ENCODE results near the gene FLYWCH1.

Gene FLYWCH1

DNA sequence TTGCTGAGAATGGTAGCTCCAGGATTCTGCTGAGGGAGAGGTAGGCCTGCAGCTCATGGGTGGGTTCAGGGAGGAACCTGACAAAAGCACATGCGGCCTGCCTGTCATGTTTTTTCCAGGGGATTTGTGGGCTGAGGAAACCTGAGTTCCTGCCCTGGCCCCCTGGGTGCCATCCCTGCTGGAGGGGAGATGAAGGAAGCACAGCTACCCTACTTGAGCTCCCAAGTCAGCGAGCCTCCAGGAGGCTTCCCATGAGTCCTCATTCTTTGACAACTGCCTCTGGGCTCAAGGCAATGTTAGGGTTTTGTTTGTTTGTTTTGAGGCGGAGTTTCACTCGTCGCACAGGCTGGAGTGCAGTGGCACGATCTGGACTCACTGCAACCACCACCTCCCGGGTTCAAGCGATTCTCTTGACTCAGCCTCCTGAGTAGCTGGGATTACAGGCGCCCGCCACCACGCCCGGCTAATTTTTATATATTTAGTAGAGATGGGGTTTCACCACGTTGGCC is 12.1 kb upstream of the FLYWCH1 start:
- no peak for DNase-seq

DNA sequence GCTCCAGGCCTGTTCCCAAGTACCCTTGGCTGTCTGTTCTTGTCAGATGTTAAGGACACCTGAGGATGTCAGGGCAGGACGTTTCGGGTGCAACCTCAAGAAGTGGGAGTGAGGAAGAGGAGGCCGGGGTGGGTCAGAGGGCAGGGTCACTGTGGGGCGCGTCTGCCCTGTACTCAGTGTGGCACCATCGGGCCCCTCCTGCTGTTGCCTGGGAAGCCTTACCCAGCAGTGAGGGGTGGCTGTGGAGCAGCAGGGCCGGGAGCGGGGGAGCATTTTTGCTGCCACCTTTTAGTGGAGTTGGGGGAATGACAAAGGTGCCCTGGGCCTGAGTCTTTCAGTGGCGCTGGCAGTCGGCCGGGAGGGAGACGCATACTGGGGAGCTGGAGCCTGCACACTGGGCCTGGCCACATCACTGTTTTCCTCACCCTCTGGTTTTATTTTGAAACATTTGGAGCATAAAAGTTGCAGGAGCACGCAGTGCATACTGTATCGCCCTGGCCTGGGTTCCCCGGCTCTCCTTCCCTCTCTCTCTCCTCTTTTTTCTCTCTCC is 11.1 kb upstream of the FLYWCH1 start:
- no peak for DNase-seq

DNA sequence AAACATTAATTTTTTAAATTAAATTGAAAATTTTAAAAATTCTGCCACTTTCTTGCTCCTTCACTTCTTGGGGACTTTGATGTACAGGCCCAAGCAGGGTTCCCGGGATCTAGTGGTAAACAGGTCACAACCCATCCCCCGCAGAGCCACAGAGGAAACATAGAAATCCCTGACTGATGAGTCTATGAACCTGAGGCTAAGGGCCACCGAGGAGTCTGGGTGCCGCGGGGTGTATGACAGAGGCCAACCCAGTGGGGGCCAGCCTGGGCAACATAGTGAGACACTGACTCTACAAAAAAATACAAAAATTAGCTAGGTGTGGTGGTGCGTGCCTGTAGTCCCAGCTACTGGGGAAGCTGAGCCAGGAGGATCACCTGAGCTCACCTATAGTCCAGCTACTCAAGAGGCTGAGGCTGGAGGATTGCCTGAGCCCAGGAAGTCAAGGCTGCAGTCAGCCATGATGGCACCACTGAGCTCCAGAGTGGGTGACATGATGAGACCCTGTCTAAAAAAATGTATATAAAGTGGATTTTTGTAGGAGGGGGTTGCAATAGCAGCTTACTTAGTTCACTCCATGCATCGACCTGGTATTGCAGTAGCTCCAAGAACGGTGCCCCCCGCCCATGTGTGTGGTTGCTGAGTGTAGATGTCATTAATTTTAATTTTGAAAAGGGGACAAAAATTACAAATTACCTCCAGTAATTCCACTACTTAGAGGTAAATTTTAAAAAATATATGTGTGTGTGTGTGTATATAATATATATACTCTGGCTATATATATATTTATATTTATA is 9.2 kb upstream of the FLYWCH1 start:
- no peak for DNase-seq

DNA sequence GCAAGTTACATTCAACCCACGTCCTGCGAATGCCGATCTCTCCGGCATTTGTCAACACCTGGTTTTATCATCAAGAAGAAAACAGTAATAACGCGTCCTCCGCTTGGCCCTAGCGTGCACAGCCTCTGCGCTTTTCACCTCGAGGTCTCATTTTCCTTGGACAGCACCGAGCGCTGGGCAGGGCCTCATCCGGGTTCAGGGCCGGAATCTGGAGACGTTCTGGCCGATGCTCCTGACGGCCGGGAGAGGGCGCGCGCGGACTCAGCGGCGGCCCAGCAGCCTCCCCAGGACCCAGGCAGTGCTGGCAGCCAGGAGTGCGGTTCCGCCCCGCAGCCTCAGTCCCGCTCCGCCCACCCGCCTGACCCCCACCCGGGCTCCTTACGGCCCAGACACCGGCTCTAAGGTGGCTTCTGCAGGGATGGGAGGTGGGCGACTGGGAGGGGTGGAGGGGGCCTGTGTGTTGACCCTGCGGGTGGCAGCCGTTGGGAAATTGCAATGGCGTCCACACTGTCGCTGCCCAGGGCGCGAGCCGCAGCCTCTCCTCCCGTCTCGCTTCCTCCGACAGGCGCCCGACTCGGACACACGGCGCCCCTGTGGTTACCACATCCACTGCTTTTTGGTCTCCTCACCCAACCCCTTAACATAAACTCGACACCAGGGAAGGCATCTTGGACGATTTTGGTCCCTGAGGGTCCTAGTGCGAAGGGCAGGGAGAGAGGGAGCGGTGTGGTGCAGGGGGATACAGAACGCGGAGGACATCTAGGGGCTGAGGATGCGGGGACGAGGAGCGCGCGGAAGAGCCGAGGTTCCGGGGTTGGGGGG is 7.4 kb upstream of the FLYWCH1 start:
- peak; percentile 80 to 87 for DNase-seq

DNA sequence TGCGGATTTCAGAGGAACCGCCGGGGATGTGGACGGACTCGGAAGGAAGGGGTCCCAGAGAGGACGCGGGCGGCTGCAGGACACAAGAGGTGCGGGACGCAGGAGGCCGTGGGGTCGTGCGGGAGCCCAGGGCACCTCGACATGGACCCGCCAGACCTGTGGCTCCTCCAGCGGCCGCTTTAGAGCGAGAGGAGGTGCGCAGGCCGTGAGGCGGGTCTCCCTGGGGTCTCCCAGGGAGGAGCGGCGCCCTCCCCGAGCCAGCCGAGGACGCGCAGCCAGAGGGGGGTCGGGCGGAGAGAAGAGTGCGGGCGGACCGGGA is 6.8 kb upstream of the FLYWCH1 start:
- no peak for DNase-seq

DNA sequence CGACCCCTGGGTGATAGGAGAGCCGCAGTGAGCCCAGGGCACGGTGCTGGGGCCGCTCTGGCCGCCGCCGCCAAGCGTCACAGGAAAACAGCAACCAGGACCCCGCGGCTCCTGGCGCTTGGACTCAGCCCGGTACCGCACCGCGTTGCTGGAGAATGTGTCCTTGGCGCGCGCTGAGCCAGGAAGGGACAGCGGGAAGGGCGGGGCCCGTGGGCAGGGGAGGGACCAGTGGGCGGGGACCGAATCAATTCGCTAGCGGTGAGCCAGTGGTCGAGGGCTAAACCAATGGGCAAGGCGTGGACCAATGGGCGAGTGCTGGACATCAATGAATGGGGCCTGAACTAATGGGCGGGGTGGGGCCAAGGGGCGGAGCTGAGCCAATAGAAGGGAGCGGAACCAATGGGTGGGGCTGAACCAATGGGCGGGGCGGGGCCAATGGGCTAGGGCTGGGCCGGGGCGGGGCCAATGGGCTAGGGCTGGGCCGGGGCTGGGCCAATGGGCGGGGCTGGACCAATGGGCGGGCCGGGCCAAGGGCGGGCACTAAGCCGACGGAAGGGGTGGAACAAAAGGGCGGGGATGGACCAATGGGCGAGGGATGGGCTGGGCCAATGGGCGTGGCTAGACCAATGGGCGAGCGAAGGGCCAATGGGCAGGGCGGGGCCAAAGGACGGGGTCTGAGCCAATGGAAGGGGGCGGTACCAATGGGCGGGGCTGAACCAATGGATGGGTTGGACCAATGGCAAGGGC is 6.3 kb upstream of the FLYWCH1 start:
- DNase-seq: peak; percentile 99

DNA sequence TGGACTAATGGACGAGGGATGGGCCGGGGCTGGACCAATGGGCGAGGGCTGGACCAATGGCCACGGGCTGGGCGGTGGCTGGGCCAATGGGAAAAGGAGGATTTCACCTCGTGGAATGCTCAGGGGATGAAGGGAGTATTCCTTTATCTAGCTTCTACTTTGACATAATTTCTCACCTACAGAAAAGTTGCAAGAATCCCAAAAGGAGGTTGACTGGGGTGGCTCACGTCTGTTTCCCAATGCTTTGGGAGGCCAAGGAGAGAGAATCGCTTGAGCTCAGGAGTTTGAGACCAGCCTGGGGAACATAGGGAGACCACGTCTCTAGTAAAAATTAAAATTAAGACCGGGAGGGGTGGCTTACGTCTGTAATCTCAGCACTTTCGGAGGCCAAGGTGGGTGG is 5.7 kb upstream of the FLYWCH1 start:
- no peak for DNase-seq

DNA sequence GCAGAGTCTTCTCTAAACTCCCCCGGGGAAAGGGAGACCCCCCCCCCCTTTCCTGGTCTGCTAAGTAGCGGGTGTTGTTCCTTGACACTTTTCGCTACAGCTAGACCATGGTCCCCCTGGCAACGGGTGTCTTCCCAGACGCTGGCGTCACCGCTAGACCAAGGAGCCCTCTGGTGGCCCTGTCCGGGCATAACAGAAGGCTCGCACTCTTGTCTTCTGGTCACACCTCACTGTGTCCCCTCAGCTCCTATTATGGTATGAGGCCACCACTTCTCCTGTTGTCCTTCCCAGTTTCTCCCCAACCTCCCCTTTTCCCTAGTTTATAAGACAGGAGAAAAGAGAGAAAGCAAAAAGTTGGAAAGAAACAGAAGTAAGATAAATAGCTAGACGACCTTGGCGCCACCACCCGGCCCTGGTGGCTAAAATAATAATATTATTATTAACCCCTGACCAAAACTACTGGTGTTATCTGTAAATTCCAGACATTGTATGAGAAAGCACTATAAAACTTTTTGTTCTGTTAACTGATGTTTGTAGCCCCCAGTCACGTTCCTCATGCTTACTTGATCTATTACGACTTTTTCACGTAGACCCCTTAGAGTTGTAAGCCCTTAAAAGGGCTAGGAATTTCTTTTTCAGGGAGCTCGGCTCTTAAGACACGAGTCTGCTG is 4.5 kb upstream of the FLYWCH1 start:
- peak; percentile 17 to 44 for DNase-seq

DNA sequence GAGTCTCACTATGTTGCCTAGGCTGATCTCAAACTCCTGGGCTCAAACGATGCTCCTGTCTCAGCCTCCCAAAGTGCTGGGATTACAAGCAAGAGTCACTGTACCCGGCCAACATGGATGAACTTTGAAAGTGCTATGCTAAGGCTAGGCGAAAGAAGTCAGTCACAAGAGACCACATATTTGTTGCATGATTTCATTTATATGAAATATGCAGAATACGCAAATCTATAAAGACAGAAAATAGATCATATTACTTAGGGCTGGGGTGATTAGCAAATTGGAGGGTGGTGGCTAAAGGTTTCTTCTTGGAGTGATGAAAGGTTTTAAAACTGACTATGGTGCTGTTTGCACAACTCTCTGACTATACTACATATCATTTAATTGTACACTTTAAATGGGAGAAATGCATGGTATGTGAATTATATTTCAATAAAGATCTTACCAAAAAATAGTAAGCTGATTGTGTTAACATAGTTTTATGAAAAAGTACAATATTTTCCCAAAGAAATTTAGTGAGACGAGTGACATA is 1.2 kb upstream of the FLYWCH1 start:
- no peak for DNase-seq

DNA sequence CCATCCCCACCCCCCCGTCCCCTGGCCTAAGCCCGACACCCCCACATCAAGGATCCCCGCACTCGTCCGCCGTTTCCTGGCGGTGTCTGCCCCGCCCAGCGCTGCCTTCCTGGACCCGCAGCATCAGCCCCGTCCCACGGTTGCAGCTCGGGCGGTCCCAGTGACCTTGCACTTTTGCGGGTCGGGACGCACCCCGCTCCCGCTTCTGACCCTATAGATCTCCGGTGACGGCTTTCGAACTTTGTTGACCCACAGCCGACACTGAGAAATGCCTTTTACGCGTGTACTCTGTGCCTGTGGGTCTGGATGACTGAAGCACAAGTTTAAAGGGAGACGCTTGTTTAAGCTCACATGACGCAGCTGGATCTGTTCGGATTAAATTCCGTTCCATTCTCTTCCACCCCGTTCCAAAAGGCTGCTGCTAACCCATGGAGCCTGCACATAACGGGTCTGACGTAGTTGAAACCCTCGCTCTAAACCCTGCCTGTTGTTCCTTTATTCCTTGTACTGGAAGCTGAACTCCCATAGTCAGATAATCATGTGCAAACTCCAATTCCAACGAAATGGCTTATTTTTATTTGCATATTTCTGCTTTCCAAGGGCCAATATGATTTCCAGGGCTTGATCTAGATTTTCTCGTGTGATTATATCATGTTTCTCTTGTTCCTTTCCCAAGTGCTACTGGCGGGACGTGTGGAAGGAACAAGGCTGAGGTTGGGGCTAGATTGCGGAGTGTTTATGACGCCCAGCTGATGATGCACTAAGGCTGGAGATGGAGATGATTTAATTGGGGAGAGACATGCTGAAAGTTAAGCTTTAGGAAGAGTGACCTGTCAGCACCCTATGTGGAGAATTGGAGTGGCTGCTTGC is 834 bp downstream of the FLYWCH1 start:
- no peak for DNase-seq

DNA sequence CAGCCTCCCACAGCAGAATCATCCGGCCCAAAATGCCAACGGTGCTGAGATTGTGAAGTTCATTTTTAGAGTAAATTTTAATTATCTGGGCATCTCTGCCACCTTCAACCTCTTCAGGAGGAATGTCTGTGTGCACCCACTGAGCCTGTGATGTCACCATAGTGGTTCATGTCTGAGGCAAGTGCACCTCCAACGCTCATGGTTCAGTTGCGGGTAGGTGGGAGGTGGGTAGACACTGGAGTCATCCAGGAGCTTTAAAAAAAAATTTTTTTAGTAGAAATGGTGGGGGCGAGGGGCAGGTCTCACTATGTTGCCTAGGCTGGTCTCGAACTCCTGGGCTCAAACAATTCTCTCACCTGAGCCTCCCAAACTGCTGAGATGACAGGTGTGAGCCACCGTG is 1.9 kb downstream of the FLYWCH1 start:
- DNase-seq: no peak

DNA sequence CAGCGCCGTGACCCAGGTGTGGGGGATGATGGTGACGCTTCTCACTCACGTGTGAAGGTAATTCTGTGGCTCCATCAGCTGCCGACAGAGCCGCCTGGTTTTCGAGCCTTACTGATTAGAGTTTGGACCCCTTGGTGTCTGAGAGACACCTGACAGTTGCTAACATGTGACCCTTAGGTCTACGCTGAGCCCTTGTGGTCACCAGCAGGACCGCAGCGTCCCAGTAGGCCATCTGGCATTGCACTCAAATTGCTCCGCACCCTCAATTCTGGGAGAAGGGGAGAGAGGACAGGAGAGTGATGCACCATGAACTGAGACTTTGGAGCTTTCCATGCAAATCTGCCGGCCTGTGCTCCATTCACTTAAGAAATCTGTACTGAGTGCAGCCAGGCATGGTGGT is 2.5 kb downstream of the FLYWCH1 start:
- DNase-seq: no peak

DNA sequence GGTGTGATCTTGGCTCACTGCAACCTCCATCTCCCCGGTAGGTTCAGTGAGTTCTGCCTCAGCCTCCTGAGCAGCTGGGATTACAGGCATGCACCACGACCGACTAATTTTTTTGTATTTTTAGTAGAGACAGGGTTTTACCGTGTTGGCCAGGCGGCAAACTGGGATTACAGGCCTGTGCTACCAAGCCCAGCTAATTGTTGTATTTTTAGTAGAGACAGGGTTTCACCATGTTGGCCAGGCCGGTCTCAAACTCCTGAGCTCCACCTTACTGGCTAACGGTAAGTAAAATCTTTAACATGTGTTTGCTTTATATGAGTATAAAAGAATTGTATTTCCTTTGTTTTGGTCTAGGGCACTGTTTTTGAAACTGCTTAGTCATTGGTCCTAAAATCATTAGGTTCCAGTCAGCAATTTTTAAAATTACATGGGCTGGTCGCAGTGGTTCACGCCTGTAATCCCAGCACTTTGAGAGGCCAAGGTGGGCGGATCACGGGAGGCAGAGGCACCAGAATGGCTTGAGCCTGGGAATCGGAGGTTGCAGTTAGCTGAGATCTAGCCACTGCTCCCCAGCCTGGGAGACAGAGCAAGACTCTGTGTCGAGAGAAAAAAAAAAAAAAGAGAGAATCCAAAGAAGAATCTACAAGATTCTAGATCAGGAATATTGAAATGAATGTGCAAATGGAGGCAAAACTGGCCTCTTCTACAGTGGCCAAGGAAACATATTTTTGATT is 3.6 kb downstream of the FLYWCH1 start:
- no peak for DNase-seq

DNA sequence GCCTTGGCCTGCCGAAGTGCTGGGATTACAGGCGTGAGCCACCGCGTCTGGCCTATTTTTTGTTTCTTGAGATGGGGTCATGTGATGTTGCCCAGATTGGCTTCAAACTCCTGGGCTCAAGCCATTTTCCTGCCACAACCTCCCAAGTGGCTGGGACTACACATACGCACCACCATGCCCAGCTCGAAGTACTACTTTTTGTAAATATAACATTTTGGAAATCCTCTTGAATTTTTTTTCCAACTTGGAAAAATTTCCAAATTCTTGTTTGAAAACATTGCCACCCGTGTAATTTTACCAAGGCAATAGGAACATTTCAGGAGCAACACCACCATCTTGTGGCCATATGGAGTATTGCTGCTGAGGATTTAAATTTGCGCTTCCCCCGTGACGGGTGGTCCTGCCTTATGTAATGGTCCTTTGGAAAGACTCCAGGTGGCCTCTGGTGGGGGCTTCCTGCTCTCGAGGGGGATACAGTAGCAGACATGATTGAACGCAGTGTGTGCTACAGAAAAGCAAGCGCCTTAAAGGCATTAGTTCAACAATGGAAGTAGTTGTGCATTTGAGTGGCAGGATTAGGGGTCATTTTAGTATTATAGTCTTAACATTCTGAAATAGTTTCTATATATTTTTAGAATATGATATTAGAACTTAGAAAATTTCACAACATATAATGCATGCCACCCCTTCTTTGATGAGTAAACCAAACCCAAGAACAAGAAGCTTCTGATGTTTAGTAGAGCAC is 8.0 kb downstream of the FLYWCH1 start:
- DNase-seq: peak; percentile 29 to 65

DNA sequence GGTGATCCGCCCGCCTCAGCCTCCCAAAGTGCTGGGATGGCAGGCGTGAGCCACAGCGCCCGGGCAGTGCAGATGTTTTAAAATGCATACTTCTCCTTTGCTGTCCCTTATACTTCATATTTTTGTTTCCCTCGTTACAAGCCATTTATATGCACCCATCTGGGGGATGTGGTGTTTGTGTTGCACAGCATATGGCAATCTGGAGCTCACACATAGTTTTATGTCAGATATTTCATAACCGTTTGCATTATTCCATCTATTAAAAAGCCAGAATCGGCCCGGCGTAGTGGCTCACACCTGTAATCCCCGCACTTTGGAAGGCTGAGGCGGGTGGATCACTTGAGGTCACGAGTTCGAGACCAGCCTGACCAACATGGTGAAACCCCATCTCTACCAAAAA is 11.8 kb downstream of the FLYWCH1 start:
- no peak for DNase-seq

DNA sequence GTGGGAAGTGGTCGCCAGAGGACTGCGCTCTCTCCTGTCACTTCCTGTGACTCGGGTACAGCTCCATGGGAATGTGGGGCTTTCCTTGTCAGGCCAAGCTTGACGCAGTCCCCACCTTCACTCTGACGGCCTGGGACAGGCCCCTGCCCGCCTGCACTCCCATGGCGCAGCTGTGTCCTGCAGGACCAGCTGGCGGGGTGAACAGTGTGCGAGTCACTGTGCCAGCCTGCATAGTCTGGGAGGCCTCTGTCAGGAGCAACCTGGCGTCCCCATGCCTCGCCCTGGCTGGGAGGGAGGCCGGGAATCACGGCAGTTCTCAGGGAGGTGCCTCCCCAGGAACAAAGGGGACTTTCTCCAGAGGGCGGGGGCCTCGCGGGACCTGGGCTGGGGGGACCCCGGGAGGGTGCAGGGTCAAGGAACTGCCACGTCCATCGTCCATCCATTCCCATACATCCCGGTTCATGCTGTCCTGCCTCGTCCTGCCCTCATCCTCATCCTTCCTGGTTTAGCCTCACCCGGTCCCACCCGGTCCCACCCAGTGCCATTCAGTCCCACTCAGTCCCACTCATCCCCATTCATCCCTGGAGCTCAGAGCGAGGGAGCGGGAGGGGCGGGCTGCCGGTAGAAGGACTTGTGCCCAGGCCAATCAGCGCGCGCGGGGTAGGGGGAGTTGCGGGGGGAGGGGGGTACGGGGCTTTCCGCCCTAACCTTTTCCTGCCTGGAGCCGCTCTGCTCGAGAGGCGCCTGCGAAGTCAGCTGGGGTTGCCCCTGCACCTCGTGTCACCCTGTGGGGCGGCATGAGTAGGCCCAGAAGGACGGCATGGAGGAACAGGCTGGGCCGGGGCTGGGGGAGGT is 13.4 kb downstream of the FLYWCH1 start:
- no peak for DNase-seq

DNA sequence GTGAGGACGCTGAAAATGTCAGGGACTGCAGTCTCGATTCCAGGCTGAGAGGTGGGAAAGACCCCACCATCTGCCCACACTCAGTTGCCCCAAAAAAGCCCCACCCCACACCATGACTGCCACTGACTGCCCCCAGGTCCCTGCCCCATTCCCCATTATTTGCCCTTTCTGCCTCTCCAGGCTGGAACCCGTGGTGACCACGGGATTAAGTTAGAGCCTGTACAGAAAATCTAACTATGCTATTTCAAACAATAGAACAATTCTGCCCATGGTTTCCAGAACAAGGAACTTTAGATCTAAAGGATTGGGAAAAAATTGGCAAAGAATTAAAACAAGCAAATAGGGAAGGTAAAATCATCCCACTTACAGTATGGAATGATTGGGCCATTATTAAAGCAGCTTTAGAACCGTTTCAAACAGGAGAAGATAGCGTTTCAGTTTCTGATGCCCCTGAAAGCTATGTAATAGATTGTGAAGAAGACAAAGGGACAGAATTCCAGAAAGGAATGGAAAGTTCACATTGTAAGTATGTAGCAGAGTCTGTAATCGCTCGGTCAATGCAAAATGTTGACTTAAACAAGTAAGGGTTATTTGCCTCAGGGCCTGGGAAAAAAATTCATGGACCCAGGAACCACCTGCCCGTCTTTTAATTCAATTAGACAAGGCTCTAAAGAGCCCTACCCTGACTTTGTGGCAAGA is 14.4 kb downstream of the FLYWCH1 start:
- no peak for DNase-seq

DNA sequence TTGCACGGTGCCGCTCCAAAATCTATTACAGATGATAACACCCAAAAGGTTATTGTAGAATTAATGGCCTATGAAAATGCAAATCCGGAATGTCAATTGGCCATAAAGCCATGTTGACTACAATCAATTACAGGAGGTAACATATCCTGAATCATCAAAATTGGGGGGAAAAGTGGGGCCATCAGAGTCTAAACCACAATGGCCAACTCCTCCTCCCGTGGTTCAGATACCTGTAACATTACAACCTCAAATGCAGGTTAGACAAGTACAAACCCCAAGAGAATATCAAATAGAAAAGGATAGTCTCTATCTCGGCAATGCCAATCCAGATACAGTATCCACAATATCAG is 14.9 kb downstream of the FLYWCH1 start:
- DNase-seq: no peak

Measured in NCI-H1930 (cell line).